Measurements from ENCODE around the gene CEP112. TPM values are rescaled to one million over a fixed set of nuclear protein-coding genes. Genes with fewer than 3 reads are reported as not detected.
A peak's percentile ranks its signal among the peaks of the same experiment; 100 is the strongest.

The CEP112 gene
- total and polyA plus RNA-seq, 2 of the 13 experiments (the other 11 are each of a cell fraction or from before 2014, with no cell fraction given), result 1.2 to 3.4 TPM

- no peak for ATAC-seq
- Histone ChIP-seq H3K27ac (ENCODE audit: extremely low read length, insufficient read depth, low read length) (no peak overlapping the region), H2AFZ (ENCODE audit: low read length) (no peak overlapping the region), H3K4me1 (ENCODE audit: insufficient read depth, low read length) (peaks cover 79% of the 10 kb centered on the region), H3K4me2 (ENCODE audit: low read depth, low read length) (0 out of 2 replicates have a peak overlapping the region, but pooled peaks have one; percentile 82), H3K9me3 (ENCODE audit: low read length) (no peaks in the 10 kb centered on the region), H3K36me3 (replicated peaks in 1 of 2; ENCODE audit: control insufficient read depth in 1 of 2, insufficient read depth in 2 of 2, low read length in 2 of 2) (no peaks in the 10 kb centered on the region), H3K27me3 (ENCODE audit: control insufficient read depth in 1 of 2, insufficient read depth in 2 of 2, low read length in 2 of 2) (no peaks in the 10 kb centered on the region), H3K4me3 (replicated peaks in 1 of 3; ENCODE audit: insufficient read depth in 1 of 3, low read depth in 2 of 3, low read length in 3 of 3) (no peak overlapping the region), H3K9ac (ENCODE audit: insufficient read depth, low read depth, low read length) (0 out of 2 replicates have a peak overlapping the region, but pooled peaks have one; percentile 14), H4K20me1 (ENCODE audit: insufficient read depth, low read length) (no peaks in the 10 kb centered on the region), H3K79me2 (ENCODE audit: insufficient read depth, low read length) (no peaks in the 10 kb centered on the region)
- ChIA-PET CTCF (ENCODE audit: low intra/inter-chr PET ratio, low total read pairs) (no interaction called here), POLR2A (interaction anchor here (1.9 to 2.1 kb wide), 2 partner anchors 31 to 33 kb away, joined by 11 to 13 read pairs; no protein-coding TSS in a partner anchor)
- no TSS peak for BruUV-seq (replicated peaks)
- 61% methylated on average over 5 of the region's 5 CpGs for WGBS (ENCODE audit: low lambda C conversion rate)
- no peak for DNase-seq (ENCODE audit: low spot score)
- intact Hi-C loops (cut with micrococcal nuclease; ENCODE audit: unreplicated experiment), result loop anchor here (2.0 kb wide), 1 partner anchor 39 kb away; no protein-coding TSS in a partner anchor
- TF ChIP-seq MXI1 (IDR thresholded peaks at IDR 0.05; ENCODE audit: borderline replicate concordance, low read depth, low read length) (no peak), ZNF572 (CRISPR knock-in tag; IDR thresholded peaks at IDR 0.05) (0 out of 2 replicates have a peak, but pooled peaks have one; percentile 47), SUZ12 (IDR thresholded peaks at IDR 0.05; ENCODE audit: low read depth, low read length) (no peak)
- no peak for FAIRE-seq
- in situ Hi-C loops (cut with HindIII; ENCODE audit: extremely low pct_ligation_motif_present, low pct_unique_long_range_greater_than_20kb), result no loop called here
These were observed 602.6 kb downstream of the CEP112 start for GRCh38 chr17:65589321-65589720.

DNA sequence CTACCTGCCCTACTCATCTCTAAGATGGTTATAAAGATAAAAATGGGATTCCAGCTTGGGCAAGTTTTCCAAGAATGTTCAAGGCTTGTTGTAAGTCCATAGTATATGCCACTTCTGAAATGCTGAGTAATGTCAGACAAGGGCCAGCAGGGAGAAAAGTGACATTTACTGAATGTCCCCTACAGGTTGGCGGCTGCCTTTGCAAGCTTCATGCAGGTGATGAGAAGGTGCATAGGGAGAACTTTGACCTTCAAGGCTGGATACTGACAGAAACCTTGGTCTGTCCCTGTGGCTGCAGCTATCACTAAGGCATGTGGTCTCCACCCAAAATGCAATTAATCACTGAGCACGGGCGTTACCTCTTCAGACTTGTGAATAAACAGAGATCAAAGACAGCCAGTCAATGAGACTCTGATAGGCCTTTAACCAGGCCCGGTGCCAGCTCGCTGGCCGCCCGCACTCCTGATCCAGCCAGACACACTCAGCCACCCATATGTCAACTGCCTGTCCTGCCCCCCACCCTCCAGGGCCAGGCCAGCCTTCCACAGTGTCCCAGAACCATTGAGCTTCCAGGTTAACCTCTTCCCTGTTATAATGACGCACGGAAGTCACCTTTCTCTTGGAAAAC lies 603.6 kb downstream of the CEP112 start:
- ATAC-seq (peak; percentile 81), DNase-seq (ENCODE audit: low spot score) (peak; percentile 99), FAIRE-seq (peak; percentile 98)
- Histone ChIP-seq H3K79me2 (ENCODE audit: insufficient read depth, low read length) (no peaks in the 10 kb centered on the region), H4K20me1 (ENCODE audit: insufficient read depth, low read length) (no peaks in the 10 kb centered on the region), H3K9ac (ENCODE audit: insufficient read depth, low read depth, low read length) (peak overlapping the region; percentile 14; the same call in 1 of the 2 replicates), H2AFZ (ENCODE audit: low read length) (no peak overlapping the region), H3K36me3 (replicated peaks in 1 of 2; ENCODE audit: control insufficient read depth in 1 of 2, insufficient read depth in 2 of 2, low read length in 2 of 2) (no peaks in the 10 kb centered on the region), H3K27me3 (ENCODE audit: control insufficient read depth in 1 of 2, insufficient read depth in 2 of 2, low read length in 2 of 2) (no peaks in the 10 kb centered on the region), H3K4me3 (replicated peaks in 1 of 3; ENCODE audit: insufficient read depth in 1 of 3, low read depth in 2 of 3, low read length in 3 of 3) (peak overlapping the region; percentile 3 to 47 (median 25); a peak in 3 of 6 replicates), H3K4me2 (ENCODE audit: low read depth, low read length) (peak overlapping the region; percentile 82), H3K4me1 (ENCODE audit: insufficient read depth, low read length) (peaks cover 82% of the 10 kb centered on the region), H3K27ac (ENCODE audit: extremely low read length, insufficient read depth, low read length) (peak overlapping the region; percentile 14), H3K9me3 (ENCODE audit: low read length) (no peaks in the 10 kb centered on the region)
- in situ Hi-C loops (cut with HindIII; ENCODE audit: extremely low pct_ligation_motif_present, low pct_unique_long_range_greater_than_20kb), result no loop called here
- intact Hi-C loops (cut with micrococcal nuclease; ENCODE audit: unreplicated experiment), result loop anchor here (1.0 to 2.0 kb wide), 2 partner anchors 26 to 41 kb away; no protein-coding TSS in a partner anchor
- CTCF ChIA-PET (ENCODE audit: low intra/inter-chr PET ratio, low total read pairs), result no interaction called here
- WGBS (ENCODE audit: low lambda C conversion rate), result 0% methylated on average over 3 of the region's 9 CpGs
- BruUV-seq (replicated peaks), result no TSS peak
- POLR2A ChIA-PET, result interaction anchor here (0.6 to 2.2 kb wide), 11 partner anchors 10 to 110 kb away, joined by 3 to 14 read pairs (median 5); partner anchors contain the start of gene AXIN2
- TF ChIP-seq CBX5 (CRISPR knock-in tag; IDR thresholded peaks at IDR 0.05; ENCODE audit: borderline replicate concordance), result peak; percentile 81
- no peak for TF ChIP-seq ELF1 (CRISPR knock-in tag; IDR thresholded peaks at IDR 0.05)
- TF ChIP-seq ZFP1 (CRISPR knock-in tag; IDR thresholded peaks at IDR 0.05), result no peak
- TF ChIP-seq, protein P1, sequence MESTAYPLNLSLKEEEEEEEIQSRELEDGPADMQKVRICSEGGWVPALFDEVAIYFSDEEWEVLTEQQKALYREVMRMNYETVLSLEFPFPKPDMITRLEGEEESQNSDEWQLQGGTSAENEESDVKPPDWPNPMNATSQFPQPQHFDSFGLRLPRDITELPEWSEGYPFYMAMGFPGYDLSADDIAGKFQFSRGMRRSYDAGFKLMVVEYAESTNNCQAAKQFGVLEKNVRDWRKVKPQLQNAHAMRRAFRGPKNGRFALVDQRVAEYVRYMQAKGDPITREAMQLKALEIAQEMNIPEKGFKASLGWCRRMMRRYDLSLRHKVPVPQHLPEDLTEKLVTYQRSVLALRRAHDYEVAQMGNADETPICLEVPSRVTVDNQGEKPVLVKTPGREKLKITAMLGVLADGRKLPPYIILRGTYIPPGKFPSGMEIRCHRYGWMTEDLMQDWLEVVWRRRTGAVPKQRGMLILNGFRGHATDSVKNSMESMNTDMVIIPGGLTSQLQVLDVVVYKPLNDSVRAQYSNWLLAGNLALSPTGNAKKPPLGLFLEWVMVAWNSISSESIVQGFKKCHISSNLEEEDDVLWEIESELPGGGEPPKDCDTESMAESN (CRISPR knock-in tag; conservative IDR thresholded peaks at IDR 0.05), result no peak
- TF ChIP-seq NR2F2 (IDR thresholded peaks at IDR 0.05; ENCODE audit: borderline replicate concordance, low read depth), result peak; percentile 43; the same call in 1 of the 2 replicates
- no peak for TF ChIP-seq ZMYM4 (CRISPR knock-in tag; IDR thresholded peaks at IDR 0.05)
- peak; percentile 42; the same call in 1 of the 2 replicates for TF ChIP-seq ZNF143 (CRISPR knock-in tag; IDR thresholded peaks at IDR 0.05)
- TF ChIP-seq ZNF570 (CRISPR knock-in tag; IDR thresholded peaks at IDR 0.05; ENCODE audit: borderline replicate concordance), result no peak
- TF ChIP-seq ZNF614 (CRISPR knock-in tag; IDR thresholded peaks at IDR 0.05; ENCODE audit: borderline replicate concordance), result peak; percentile 61; the same call in 1 of the 2 replicates
- no peak for TF ChIP-seq ZNF33A (CRISPR knock-in tag; IDR thresholded peaks at IDR 0.05; ENCODE audit: borderline replicate concordance)
- TF ChIP-seq NFRKB (IDR thresholded peaks at IDR 0.05), result no peak
- TF ChIP-seq SALL1 (CRISPR knock-in tag; IDR thresholded peaks at IDR 0.05), result peak; percentile 42
- TF ChIP-seq ERF (CRISPR knock-in tag; IDR thresholded peaks at IDR 0.05), result no peak
- peak; percentile 93 for TF ChIP-seq TCF7 (IDR thresholded peaks at IDR 0.05; ENCODE audit: low read depth)
- TF ChIP-seq ZNF24 (IDR thresholded peaks at IDR 0.05), result no peak
- peak; percentile 67 for TF ChIP-seq FOXA3 (CRISPR knock-in tag; IDR thresholded peaks at IDR 0.05)
- no peak for TF ChIP-seq XBP1 (CRISPR knock-in tag; IDR thresholded peaks at IDR 0.05)

Data from HepG2 (cell line).